CD4-positive, alpha-beta T cell treated with Interleukin-6 for 4 hours (primary cell): ENCODE results near the gene DENND1A.

Experiments
- DNase-seq: peaks from one replicate; pipeline ENCODE4 v3.0.0-alpha.2; 2020; ENCODE audit warnings: mixed read lengths

DENND1A gene

GRCh38 chr9:123807251-123807650 lies 122.7 kb downstream of the DENND1A start:
- DNase-seq = no peak

- DNase-seq = no peak
Observed at GRCh38 chr9:123806829-123807228, 123.1 kb downstream of the DENND1A start.

GRCh38 chr9:123798195-123798594 lies 131.7 kb downstream of the DENND1A start:
- no peak for DNase-seq

GRCh38 chr9:123796618-123797484 lies 133.1 kb downstream of the DENND1A start:
- no peak for DNase-seq

- no peak for DNase-seq
Observed at GRCh38 chr9:123796094-123796493, 133.8 kb downstream of the DENND1A start.

GRCh38 chr9:123795336-123795735 lies 134.6 kb downstream of the DENND1A start:
- DNase-seq = no peak

GRCh38 chr9:123792501-123792900 lies 137.4 kb downstream of the DENND1A start:
- DNase-seq = no peak

GRCh38 chr9:123789554-123790292 lies 140.2 kb downstream of the DENND1A start:
- DNase-seq = no peak

GRCh38 chr9:123787416-123787815 lies 142.5 kb downstream of the DENND1A start:
- DNase-seq = no peak

- no peak for DNase-seq
Observed at GRCh38 chr9:123784518-123784917, 145.4 kb downstream of the DENND1A start.

- DNase-seq = no peak
Observed at GRCh38 chr9:123778232-123778902, 151.6 kb downstream of the DENND1A start.

GRCh38 chr9:123776708-123777537 lies 153.0 kb downstream of the DENND1A start:
- no peak for DNase-seq

- no peak for DNase-seq
Observed at GRCh38 chr9:123775289-123776284, 154.3 kb downstream of the DENND1A start.

GRCh38 chr9:123773783-123774182 lies 156.1 kb downstream of the DENND1A start:
- DNase-seq = no peak

GRCh38 chr9:123772967-123773366 lies 157.0 kb downstream of the DENND1A start:
- DNase-seq = no peak

GRCh38 chr9:123772374-123772773 lies 157.6 kb downstream of the DENND1A start:
- DNase-seq = no peak

GRCh38 chr9:123771690-123772089 lies 158.2 kb downstream of the DENND1A start:
- no peak for DNase-seq

- no peak for DNase-seq
Observed at GRCh38 chr9:123769719-123770118, 160.2 kb downstream of the DENND1A start.

GRCh38 chr9:123763910-123764588 lies 165.9 kb downstream of the DENND1A start:
- DNase-seq = no peak

- no peak for DNase-seq
Observed at GRCh38 chr9:123761905-123762605, 167.9 kb downstream of the DENND1A start.
